Mesenteric fat pad (tissue), 1 donor: ENCODE results near the gene DDX41. TPM values are rescaled to one million over a fixed set of nuclear protein-coding genes. Genes with fewer than 3 reads are reported as not detected.
"Not testable (repeated sequence)": the region's sequence is repeated elsewhere in the genome, so short reads cannot be mapped to it uniquely, and the experiment has no call there.

Experiments used
- DNase-seq: peaks from one replicate; pipeline ENCODE4 v3.0.0-alpha.2; 2020; ENCODE audit warnings: low spot score
- total RNA-seq: library from RNA; stranded (reverse); fragmentation: NEBNext Ultra II Directional; extraction: Animal tissue kit (Norgen Biotek cat#: 25700); gene quantifications from one replicate; pipeline ENCODE4 v1.2.1, GENCODE V29; 2021
- donor health status: DM: yes; HTN: yes; CAD: no.

Gene DDX41
- total RNA-seq, 1 donor from 2014 or later = 63.8 TPM

GRCh38 chr5:177537389-177538361 is 20.9 kb upstream of the DDX41 start:
- no peak for DNase-seq

- DNase-seq = no peak
Measured at GRCh38 chr5:177536386-177536785, 19.6 kb upstream of the DDX41 start.

- no peak for DNase-seq
Measured at GRCh38 chr5:177535125-177535524, 18.4 kb upstream of the DDX41 start.

GRCh38 chr5:177534433-177534832 is 17.7 kb upstream of the DDX41 start:
- not testable (repeated sequence) for DNase-seq

DNA sequence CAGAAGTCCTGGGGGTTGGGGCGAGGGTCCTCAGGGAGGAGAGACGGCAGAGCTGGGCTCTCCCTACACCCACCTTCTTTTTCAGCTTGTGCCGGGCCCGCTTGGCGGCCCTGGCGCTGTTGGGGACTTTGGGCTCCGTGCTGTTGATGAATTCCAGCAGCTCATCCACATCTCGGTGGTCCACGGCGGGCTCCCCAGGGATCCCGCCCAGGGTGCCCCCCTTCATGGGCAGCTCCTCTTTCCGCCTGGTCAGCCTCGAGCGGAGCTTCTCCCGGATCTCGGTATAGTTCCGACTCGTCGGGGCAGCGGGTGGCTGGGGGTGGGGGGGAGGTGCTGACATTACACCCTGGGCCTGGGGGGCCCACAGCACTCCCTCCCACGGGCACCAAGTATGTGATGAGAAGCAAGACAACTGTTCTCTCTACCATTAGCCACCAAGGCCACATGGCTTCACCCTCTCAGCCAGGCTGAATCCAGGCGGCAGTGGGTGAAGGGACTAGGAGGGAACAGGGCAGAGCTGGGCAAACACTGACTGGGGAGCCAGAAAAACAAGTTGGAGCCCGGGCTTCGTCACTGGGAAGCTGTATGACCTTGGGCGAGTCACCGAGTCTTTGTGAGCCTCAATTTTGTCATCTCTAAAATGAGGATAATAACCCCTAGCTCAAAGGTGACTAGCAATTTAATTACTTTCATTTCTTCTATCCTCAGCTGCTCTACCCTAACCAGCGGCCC is 14.6 kb upstream of the DDX41 start:
- DNase-seq = no peak

DNA sequence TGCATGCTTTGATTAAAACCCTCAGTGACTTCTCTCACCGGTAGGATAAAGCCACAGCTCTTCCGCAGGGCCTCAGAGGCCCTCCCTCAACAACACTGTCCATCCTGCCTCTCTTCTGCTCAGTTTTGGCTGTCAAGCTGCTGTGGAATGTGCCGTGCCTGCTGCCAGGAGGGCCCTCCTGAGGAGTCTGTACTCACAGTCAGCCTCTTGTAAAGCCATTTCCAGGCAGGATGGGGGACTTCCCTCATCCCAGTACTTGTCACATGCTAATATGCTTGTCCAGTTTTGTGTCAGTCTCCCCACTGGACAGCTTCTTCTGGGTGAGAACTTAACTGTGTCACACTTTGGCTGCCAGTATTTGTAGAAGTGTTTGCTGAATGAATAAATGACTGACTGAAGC is 13.9 kb upstream of the DDX41 start:
- DNase-seq = no peak

- DNase-seq = no peak
Measured at GRCh38 chr5:177529247-177530203, 12.8 kb upstream of the DDX41 start.

- no peak for DNase-seq
Measured at GRCh38 chr5:177528631-177529030, 11.9 kb upstream of the DDX41 start.

- DNase-seq = no peak
Measured at GRCh38 chr5:177527595-177527994, 10.8 kb upstream of the DDX41 start.

- no peak for DNase-seq
Measured at GRCh38 chr5:177526791-177527190, 10.0 kb upstream of the DDX41 start.

- DNase-seq = no peak
Measured at GRCh38 chr5:177526191-177526590, 9.4 kb upstream of the DDX41 start.

- no peak for DNase-seq
Measured at GRCh38 chr5:177524941-177525655, 8.3 kb upstream of the DDX41 start.

- no peak for DNase-seq
Measured at GRCh38 chr5:177524539-177524900, 7.8 kb upstream of the DDX41 start.

DNA sequence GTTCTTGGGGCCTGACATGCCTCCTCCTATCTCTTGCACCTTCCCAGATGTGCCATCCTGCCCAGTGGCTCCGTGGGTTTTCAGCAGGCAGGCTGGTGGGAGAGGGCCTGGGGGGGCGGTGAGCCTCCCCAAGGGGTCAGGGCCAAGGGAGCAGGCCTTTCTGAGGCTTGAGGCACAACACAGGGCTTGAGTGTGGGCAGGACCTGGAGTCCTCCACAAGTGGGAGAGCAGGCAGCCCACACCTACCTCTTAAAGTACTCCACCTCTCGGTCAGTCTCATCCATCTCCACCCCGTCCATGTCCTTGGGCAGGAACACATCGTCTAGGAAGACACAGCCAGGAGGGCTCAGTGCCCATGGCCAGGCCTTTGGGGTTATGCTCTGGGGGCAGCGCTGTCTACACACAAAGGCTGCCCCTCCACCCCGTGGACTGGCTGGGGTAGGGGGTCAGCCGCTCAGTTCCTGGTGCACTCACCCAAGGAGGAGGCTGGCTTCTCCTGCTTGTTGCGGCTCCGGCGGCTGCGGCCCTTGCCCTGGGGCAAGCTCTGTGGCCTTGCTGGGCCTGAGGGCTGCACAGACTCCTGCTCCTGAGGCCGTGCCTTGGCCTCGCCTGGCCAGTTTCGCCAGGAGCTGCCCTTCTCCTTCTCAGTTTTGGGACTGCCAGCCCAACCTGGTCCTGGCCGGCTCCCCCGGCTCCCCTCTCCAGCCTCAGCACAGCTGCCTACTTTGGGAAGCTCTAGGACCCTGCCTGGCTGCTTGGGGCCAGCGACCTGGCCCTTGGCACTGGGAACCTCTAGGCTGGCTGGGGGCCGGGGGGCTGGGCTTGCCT is 7.2 kb upstream of the DDX41 start:
- no peak for DNase-seq

DNA sequence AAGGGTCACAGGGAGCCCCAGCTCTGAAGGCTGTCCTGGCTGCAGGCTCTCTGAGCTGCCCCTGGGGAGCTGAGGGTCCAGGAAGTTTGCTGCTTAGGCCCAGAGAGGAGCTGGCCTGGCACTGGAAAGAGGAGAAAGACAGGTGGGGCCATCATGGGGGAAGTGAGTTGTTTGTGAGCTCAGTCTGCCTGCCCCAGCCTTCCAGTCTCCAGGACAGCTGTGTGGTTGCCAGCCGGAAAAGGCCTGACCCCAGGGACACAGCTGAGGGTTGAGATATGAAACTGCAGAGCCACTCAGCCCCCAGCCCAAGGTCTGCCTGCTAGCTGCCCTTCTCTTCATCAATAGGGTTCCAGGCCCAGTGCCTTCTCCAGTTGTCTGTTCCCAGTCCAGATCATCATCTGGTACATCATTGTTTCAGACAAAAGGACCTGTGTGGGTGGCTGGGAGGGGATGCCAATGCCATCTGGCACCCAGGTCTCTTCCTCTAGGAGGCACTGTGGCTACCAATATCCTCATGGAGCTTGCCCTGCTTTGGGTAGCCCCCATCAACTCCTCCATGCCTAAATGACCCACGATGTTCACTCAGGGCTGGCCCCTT is 4.3 kb upstream of the DDX41 start:
- no peak for DNase-seq

DNA sequence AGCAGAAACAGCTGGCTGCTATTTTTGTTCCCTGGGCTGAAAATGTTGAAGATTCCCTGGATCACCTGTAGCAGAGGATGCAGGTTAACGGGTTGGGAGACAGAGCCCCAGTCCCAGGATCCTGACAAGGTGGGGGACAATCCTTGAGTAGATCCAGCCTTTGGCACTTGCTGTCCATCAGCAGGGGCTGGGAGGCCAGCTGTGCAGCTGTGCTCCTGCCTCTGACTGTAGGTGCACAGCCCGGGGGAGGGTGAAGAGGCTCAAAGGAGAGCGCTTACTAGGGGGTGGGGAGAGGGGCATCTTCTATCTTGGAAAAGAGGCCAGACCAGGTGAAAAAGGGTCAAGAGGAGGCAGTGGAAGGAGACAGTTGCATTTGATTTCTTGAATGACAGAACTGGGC is 3.5 kb upstream of the DDX41 start:
- no peak for DNase-seq

DNA sequence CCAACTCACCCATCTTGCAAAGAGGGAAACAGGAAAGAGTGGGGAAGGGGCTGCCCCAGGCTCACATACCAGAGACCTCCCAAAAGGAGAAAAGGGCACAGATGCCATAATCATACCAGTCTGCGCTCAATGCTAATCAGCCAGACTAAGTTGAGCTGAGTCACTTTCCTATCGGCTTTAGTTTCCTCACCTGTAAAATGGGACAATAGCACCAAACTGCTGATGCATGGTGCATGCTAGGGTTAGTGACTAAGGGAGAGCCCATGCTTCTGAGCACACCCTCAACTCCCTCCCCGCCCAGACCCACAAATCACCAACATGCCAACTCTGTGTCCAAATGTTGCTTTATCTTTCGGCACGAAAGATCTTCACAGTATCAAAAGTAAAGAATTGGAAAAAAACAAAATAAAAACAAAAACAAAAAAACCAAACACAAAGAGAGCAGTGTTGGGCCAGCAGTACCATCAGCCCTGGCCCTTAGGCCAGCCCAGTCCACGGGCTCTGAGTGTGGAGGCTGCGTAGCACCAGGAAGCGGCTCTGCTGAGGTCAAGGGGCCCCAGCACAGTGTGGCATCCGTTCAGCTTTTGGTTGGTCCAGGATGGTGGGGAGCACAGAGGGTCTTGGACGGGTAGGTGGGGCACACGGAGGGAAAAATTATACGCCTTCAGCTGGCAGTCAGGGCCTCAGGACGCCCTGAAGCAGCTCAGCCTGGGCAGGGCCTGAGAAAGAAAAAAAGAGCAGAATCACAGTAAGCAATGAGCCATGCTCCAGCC is 2.9 kb upstream of the DDX41 start:
- DNase-seq = no peak

DNA sequence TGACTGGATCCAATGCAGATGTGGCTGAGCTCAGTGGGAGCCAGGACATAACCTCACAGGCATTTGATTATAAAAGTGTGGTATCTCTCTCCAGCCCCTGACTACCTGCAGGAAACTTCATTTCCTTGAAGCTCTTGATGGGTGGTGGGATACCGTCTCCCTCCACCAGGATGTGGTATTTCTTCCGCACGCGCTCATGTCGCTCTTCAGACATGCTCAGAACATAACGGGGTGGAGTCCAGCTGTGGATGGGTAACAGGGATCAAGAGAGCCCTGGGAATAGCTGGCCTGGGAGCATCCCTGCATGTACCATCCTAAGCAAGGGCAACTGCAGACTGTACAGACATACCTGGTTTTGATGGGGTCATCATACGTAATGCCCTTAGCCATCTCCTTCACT is 1.2 kb downstream of the DDX41 start:
- DNase-seq = no peak

GRCh38 chr5:177514541-177514940 is 2.2 kb downstream of the DDX41 start:
- DNase-seq = no peak
